ENCODE measurements around the gene CAMKK1. TPM values are rescaled to one million over a fixed set of nuclear protein-coding genes. Genes with fewer than 3 reads are reported as not detected.

CAMKK1 gene
- total and polyA plus RNA-seq, 9 of the 15 experiments (the other 6 are each of a cell fraction or from before 2014, with no cell fraction given), result 0.34 to 7.5 (median 4.9) TPM

- TF ChIP-seq REST (IDR thresholded peaks at IDR 0.05; ENCODE audit: borderline replicate concordance), result no peak
- peak; percentile 55; the same call in 1 of the 2 replicates for TF ChIP-seq REST (CRISPR knock-in tag; IDR thresholded peaks at IDR 0.05; ENCODE audit: low read depth)
- no peak for TF ChIP-seq ZNF668 (CRISPR knock-in tag; IDR thresholded peaks at IDR 0.05)
- no peak for TF ChIP-seq ZKSCAN8 (CRISPR knock-in tag; IDR thresholded peaks at IDR 0.05)
- TF ChIP-seq PML (IDR thresholded peaks at IDR 0.05; ENCODE audit: low read length), result no peak
- no peak for TF ChIP-seq GTF2E2 (tag; IDR thresholded peaks at IDR 0.05)
- TF ChIP-seq RBM39 (optimal IDR thresholded peaks at IDR 0.05; ENCODE audit: low read depth, low read length), result no peak
- no peak for TF ChIP-seq BDP1 (IDR thresholded peaks at IDR 0.05; ENCODE audit: insufficient read depth, insufficient read length)
- TF ChIP-seq NRF1 (conservative IDR thresholded peaks at IDR 0.05 in 1 of 2, IDR thresholded peaks at IDR 0.05 in 1 of 2), result peak; percentile 58 to 66
- TF ChIP-seq MLLT1 (IDR thresholded peaks at IDR 0.05), result no peak
- TF ChIP-seq IFI16 (CRISPR knock-in tag; IDR thresholded peaks at IDR 0.05), result no peak
- TF ChIP-seq MTF1 (CRISPR knock-in tag; IDR thresholded peaks at IDR 0.05; ENCODE audit: borderline replicate concordance), result no peak
- peak; percentile 30; the same call in 1 of the 2 replicates for TF ChIP-seq HEY1 (CRISPR knock-in tag; IDR thresholded peaks at IDR 0.05; ENCODE audit: borderline replicate concordance)
- no peak for TF ChIP-seq SRSF9 (IDR thresholded peaks at IDR 0.05; ENCODE audit: borderline replicate concordance, low read depth, low read length)
- peak; percentile 68; the same call in 1 of the 2 replicates for TF ChIP-seq ELF2 (CRISPR knock-in tag; IDR thresholded peaks at IDR 0.05)
- no peak for TF ChIP-seq BRD9 (IDR thresholded peaks at IDR 0.05; ENCODE audit: low read depth, partially characterized antibody)
- peak; percentile 66; the same call in 1 of the 2 replicates for TF ChIP-seq KLF13 (tag; IDR thresholded peaks at IDR 0.05; ENCODE audit: borderline replicate concordance, low read depth)
- no peak for TF ChIP-seq CHCHD3 (CRISPR knock-in tag; IDR thresholded peaks at IDR 0.05)
- TF ChIP-seq TFAP4 (CRISPR knock-in tag; IDR thresholded peaks at IDR 0.05; ENCODE audit: borderline replicate concordance), result 0 out of 2 replicates have a peak, but pooled peaks have one; percentile 32
These were observed at the start of gene CAMKK1 (continued) for GRCh38 chr17:3893003-3893719.
